Liver (tissue), 9 donors: ENCODE results near the gene NR1D1. TPM values are rescaled to one million over a fixed set of nuclear protein-coding genes. Genes with fewer than 3 reads are reported as not detected.

ENCODE experiments used
- DNase-seq: peaks from one replicate; pipeline ENCODE4 v3.0.0-alpha.2; 2017; ENCODE audit warnings: low spot score
- H3K27ac ChIP-seq, 2 donors: one replicate each; pipeline ENCODE4 v1.7.0; 2013; ENCODE audit warnings: inconsistent platforms in 2 of 2, low read length in 2 of 2, control low read depth in 1 of 2, low read depth in 1 of 2, mild to moderate bottlenecking in 1 of 2
- H3K27me3 ChIP-seq, 4 donors: one replicate each; pipeline versions ENCODE4 v1.6.1 to v1.7.0; 2013; ENCODE audit warnings: low read length in 3 of 4, inconsistent platforms in 1 of 4, mild to moderate bottlenecking in 1 of 4, moderate library complexity in 1 of 4; ENCODE audit not compliant: control insufficient read depth in 4 of 4, insufficient read depth in 4 of 4
- H3K36me3 ChIP-seq, 4 donors: one replicate each; pipeline versions ENCODE4 v1.6.1 to v1.7.0; 2013; ENCODE audit warnings: low read length in 3 of 4, mild to moderate bottlenecking in 3 of 4, low read depth in 1 of 4, moderate library complexity in 1 of 4; ENCODE audit not compliant: control insufficient read depth in 4 of 4, insufficient read depth in 3 of 4
- H3K4me1 ChIP-seq, 4 donors: one replicate each; pipeline versions ENCODE4 v1.6.1 to v1.7.0; 2013; ENCODE audit warnings: low read length in 3 of 4, mild to moderate bottlenecking in 3 of 4, moderate library complexity in 1 of 4; ENCODE audit not compliant: control insufficient read depth in 4 of 4, insufficient read depth in 4 of 4
- H3K4me3 ChIP-seq, 3 donors: one replicate each; pipeline versions ENCODE4 v1.6.1 to v1.7.0; 2013; ENCODE audit warnings: low read length in 3 of 3, control low read depth in 1 of 3, low read depth in 1 of 3, mild to moderate bottlenecking in 1 of 3
- H3K9ac ChIP-seq, 2 donors: one replicate each; pipeline ENCODE4 v1.7.0; 2013; ENCODE audit warnings: low read length in 2 of 2, mild to moderate bottlenecking in 2 of 2, moderate library complexity in 2 of 2, control low read depth in 1 of 2, low read depth in 1 of 2
- H3K9me3 ChIP-seq, 4 donors: one replicate each; pipeline versions ENCODE4 v1.6.1 to v1.7.0; 2013; ENCODE audit warnings: low read length in 3 of 4; ENCODE audit not compliant: control insufficient read depth in 4 of 4
- CTCF ChIP-seq: fragments of 150-350 bp; IDR thresholded peaks from 2 replicates; pipeline ENCODE4 v1.5.1; 2017; ENCODE audit warnings: improper control_type of control experiment, low read depth, low read length; ENCODE audit not compliant: missing input control
- EGR1 ChIP-seq, 2 donors: IDR thresholded peaks; 2 replicates each; pipeline ENCODE4 v1.6.1; 2016 to 2018; ENCODE audit warnings: antibody characterized with exemption in 2 of 2, low read depth in 2 of 2
- FOXA2 ChIP-seq: IDR thresholded peaks from 2 replicates; pipeline ENCODE4 v1.6.1; 2016; ENCODE audit warnings: antibody characterized with exemption
- GABPA ChIP-seq, 2 donors: IDR thresholded peaks in 1 of 2; conservative IDR thresholded peaks in 1 of 2; 2 replicates each; pipeline ENCODE4 v1.6.1; 2016; ENCODE audit warnings: antibody characterized with exemption in 2 of 2, mild to moderate bottlenecking in 1 of 2, moderate library complexity in 1 of 2
- HNF4A ChIP-seq, 2 donors: conservative IDR thresholded peaks; 2 replicates each; pipeline ENCODE4 v1.6.1; 2016; ENCODE audit warnings: antibody characterized with exemption in 2 of 2, mild to moderate bottlenecking in 2 of 2
- MAX ChIP-seq: IDR thresholded peaks from 2 replicates; pipeline ENCODE4 v1.6.1; 2016; ENCODE audit warnings: antibody characterized with exemption
- REST ChIP-seq: IDR thresholded peaks from 2 replicates; pipeline ENCODE4 v1.6.1; 2016; ENCODE audit warnings: antibody characterized with exemption, mild to moderate bottlenecking
- RXRA ChIP-seq, 2 donors: IDR thresholded peaks; 2 replicates each; pipeline ENCODE4 v1.6.1; 2017 to 2018; ENCODE audit warnings: antibody characterized with exemption in 2 of 2, mild to moderate bottlenecking in 1 of 2
- SP1 ChIP-seq: IDR thresholded peaks from 2 replicates; pipeline ENCODE4 v1.6.1; 2018; ENCODE audit warnings: antibody characterized with exemption, mild to moderate bottlenecking
- TAF1 ChIP-seq: conservative IDR thresholded peaks from 2 replicates; pipeline ENCODE4 v1.6.1; 2016; ENCODE audit warnings: antibody characterized with exemption, mild to moderate bottlenecking
- ZBTB33 ChIP-seq: IDR thresholded peaks from 2 replicates; pipeline ENCODE4 v1.6.1; 2016; ENCODE audit warnings: antibody characterized with exemption
- WGBS: extraction: QIAGEN DNeasy Blood & Tissue Kit; methylation state at CpG from one replicate; pipeline ENCODE4 v1.1.7; 2013; 5-methylcytosine and 5-hydroxymethylcytosine counted together
- polyA plus RNA-seq, 2 donors: library from polyadenylated mRNA; stranded (reverse) in 1 of 2; unstranded in 1 of 2; fragments of 200-250 nt in 1 of 2; fragments of >200 nt in 1 of 2; fragmentation: Nextera tagmentation in 1 of 2; extraction: Ambion mirVana in 1 of 2; gene quantifications; one replicate each; pipeline versions ENCODE4 v1.2.1 to v1.2.3, GENCODE V29; 2013 to 2015
- total RNA-seq, 2 donors: library from RNA; depleted of rRNA; stranded (reverse); fragments of >200 nt; gene quantifications; one replicate each; pipeline ENCODE4 v1.2.3, GENCODE V29; 2014
- donor health status: healthy.
- donor health status: healthy.
- donor health status: healthy.
- donor health status: healthy.
- donor health status: healthy.

Gene NR1D1
- total and polyA plus RNA-seq, 4 donors: 0.84 to 13.7 (median 5.6) TPM

GRCh38 chr17:40092581-40092980, 7.8 kb downstream of the NR1D1 start:
- no peaks in the 10 kb centered on the region for H3K9me3 ChIP-seq
- no peaks in the 10 kb centered on the region for H3K27me3 ChIP-seq
- WGBS: 51% methylated on average over 3 of the region's 3 CpGs
- H3K4me1 ChIP-seq: peaks cover 13 to 38% (median 32%) of the 10 kb centered on the region in 4 donors
- no peak overlapping the region for H3K9ac ChIP-seq
- peaks cover 15 to 39% (median 25%) of the 10 kb centered on the region in 4 donors for H3K36me3 ChIP-seq
- DNase-seq: no peak
- no peak overlapping the region for H3K4me3 ChIP-seq
- H3K27ac ChIP-seq: no peak overlapping the region
- TF ChIP-seq HNF4A (conservative IDR thresholded peaks at IDR 0.05) (no peak), MAX (no peak), TAF1 (no peak), GABPA (IDR thresholded peaks at IDR 0.05 in 1 of 2, conservative IDR thresholded peaks at IDR 0.05 in 1 of 2) (no peak), SP1 (no peak), FOXA2 (no peak), REST (no peak), ZBTB33 (no peak), EGR1 (IDR thresholded peaks at IDR 0.05; ENCODE audit: low read depth in 2 of 2) (no peak)

GRCh38 chr17:40091691-40092397, 8.5 kb downstream of the NR1D1 start:
- H3K9me3 ChIP-seq: no peaks in the 10 kb centered on the region
- H3K27ac ChIP-seq: peak overlapping the region in 1 of 2 donors; percentile 5
- no peak for TF ChIP-seq CTCF
- TF ChIP-seq RXRA (IDR thresholded peaks at IDR 0.05): peak in 1 of 2 donors; percentile 14
- H3K36me3 ChIP-seq: peaks cover 15 to 45% (median 25%) of the 10 kb centered on the region in 4 donors
- no peaks in the 10 kb centered on the region for H3K27me3 ChIP-seq
- H3K4me1 ChIP-seq: peaks cover 8 to 30% (median 25%) of the 10 kb centered on the region in 4 donors
- no peak overlapping the region for H3K9ac ChIP-seq
- no peak overlapping the region for H3K4me3 ChIP-seq
- DNase-seq: no peak
- 51% methylated on average over 18 of the region's 18 CpGs for WGBS
